Cardiac muscle cell (in vitro differentiated cells and primary cell): Measurements from ENCODE around the gene NACAD. TPM values are rescaled to one million over a fixed set of nuclear protein-coding genes. Genes with fewer than 3 reads are reported as not detected.
"Not testable (repeated sequence)": the region's sequence is repeated elsewhere in the genome, so short reads cannot be mapped to it uniquely, and the experiment has no call there.

Source experiments
- DNase-seq, 2 donors: peaks; one replicate each; pipeline versions ENCODE4 v3.0.0 to v3.0.0-alpha.2; 2010 to 2017; ENCODE audit warnings: low read depth in 1 of 2, low spot score in 1 of 2
- H3K27ac ChIP-seq: fragments of 200-600 bp; sonication (generic); 2 replicates; pipeline ENCODE4 v1.5.1; 2016
- H3K27me3 ChIP-seq: fragments of 200-600 bp; sonication (generic); 2 replicates; pipeline ENCODE4 v1.6.0; 2016; ENCODE audit warnings: control low read depth
- H3K36me3 ChIP-seq: fragments of 200-600 bp; sonication (generic); 2 replicates; pipeline ENCODE4 v1.5.1; 2016; ENCODE audit warnings: control low read depth
- H3K4me1 ChIP-seq: fragments of 200-600 bp; sonication (generic); 2 replicates; pipeline ENCODE4 v1.8.1; 2017; ENCODE audit warnings: low read depth, mild to moderate bottlenecking, mixed run types
- H3K4me3 ChIP-seq: fragments of 200-600 bp; sonication (generic); 2 replicates; pipeline ENCODE4 v1.5.1; 2016; ENCODE audit warnings: mild to moderate bottlenecking
- H3K9me3 ChIP-seq: fragments of 200-600 bp; sonication (generic); 2 replicates; pipeline ENCODE4 v1.5.1; 2017; ENCODE audit warnings: low read depth, mild to moderate bottlenecking, control low read depth
- CTCF ChIP-seq: IDR thresholded peaks from 2 replicates; pipeline ENCODE4 v1.5.1; 2012; ENCODE audit warnings: low read depth, mild to moderate bottlenecking, low read length
- polyA plus RNA-seq: library from polyadenylated mRNA; unstranded; fragments of >200 nt; fragmentation: Nextera tagmentation; extraction: Ambion mirVana; gene quantifications from 2 replicates; pipeline ENCODE4 v1.2.1, GENCODE V29; 2016
- total RNA-seq: library from RNA; depleted of rRNA; stranded (reverse); fragments of >200 nt; gene quantifications from 2 replicates; pipeline ENCODE4 v1.2.3, GENCODE V29; 2016

Gene NACAD
- total and polyA plus RNA-seq, 2 experiments from 2014 or later = 1.3 to 2.1 TPM

GRCh38 chr7:45035371-45035770 is 53.4 kb downstream of the NACAD start:
- Histone ChIP-seq H3K4me3 (no peak overlapping the region), H3K27ac (no peak overlapping the region), H3K27me3 (no peaks in the 10 kb centered on the region), H3K9me3 (no peaks in the 10 kb centered on the region), H3K36me3 (peaks cover 6% of the 10 kb centered on the region), H3K4me1 (no peaks in the 10 kb centered on the region)
- DNase-seq = no peak
- TF ChIP-seq CTCF = no peak

- H3K36me3 ChIP-seq, H3K9me3 ChIP-seq, H3K4me1 ChIP-seq, H3K27me3 ChIP-seq, DNase-seq, H3K27ac ChIP-seq, H3K4me3 ChIP-seq: not testable (repeated sequence)
Measured at GRCh38 chr7:45034710-45035109, 54.1 kb downstream of the NACAD start.

- H3K4me1 ChIP-seq = no peaks in the 10 kb centered on the region
- no peak overlapping the region for H3K27ac ChIP-seq
- H3K36me3 ChIP-seq = peaks cover 3% of the 10 kb centered on the region
- no peaks in the 10 kb centered on the region for H3K9me3 ChIP-seq
- no peak for TF ChIP-seq CTCF
- H3K27me3 ChIP-seq = no peaks in the 10 kb centered on the region
- no peak for DNase-seq
- H3K4me3 ChIP-seq = no peak overlapping the region
Measured at GRCh38 chr7:45033931-45034290, 54.9 kb downstream of the NACAD start.

GRCh38 chr7:45033261-45033930 is 55.4 kb downstream of the NACAD start:
- Histone ChIP-seq H3K4me1 (no peaks in the 10 kb centered on the region), H3K4me3 (no peak overlapping the region), H3K27ac (no peak overlapping the region), H3K27me3 (no peaks in the 10 kb centered on the region), H3K9me3 (no peaks in the 10 kb centered on the region), H3K36me3 (no peaks in the 10 kb centered on the region)
- DNase-seq = no peak
- no peak for TF ChIP-seq CTCF

GRCh38 chr7:45032421-45032820 is 56.3 kb downstream of the NACAD start:
- H3K4me1 ChIP-seq = no peaks in the 10 kb centered on the region
- no peak overlapping the region for H3K27ac ChIP-seq
- H3K4me3 ChIP-seq = no peak overlapping the region
- no peak for DNase-seq
- no peaks in the 10 kb centered on the region for H3K36me3 ChIP-seq
- no peaks in the 10 kb centered on the region for H3K9me3 ChIP-seq
- no peak for TF ChIP-seq CTCF
- H3K27me3 ChIP-seq = no peaks in the 10 kb centered on the region

- no peaks in the 10 kb centered on the region for H3K9me3 ChIP-seq
- H3K4me1 ChIP-seq = no peaks in the 10 kb centered on the region
- no peak for DNase-seq
- no peak overlapping the region for H3K27ac ChIP-seq
- H3K36me3 ChIP-seq = no peaks in the 10 kb centered on the region
- no peak overlapping the region for H3K4me3 ChIP-seq
- no peaks in the 10 kb centered on the region for H3K27me3 ChIP-seq
- no peak for TF ChIP-seq CTCF
Measured at GRCh38 chr7:45031829-45032228, 56.9 kb downstream of the NACAD start.

Other genes starting within 250 kb of the NACAD start
- 219 and 319 TPM in 2 replicates for gene H2AZ2, start 240.9 kb downstream of the NACAD start, total RNA-seq
- gene H2AZ2, start 240.9 kb downstream of the NACAD start, polyA plus RNA-seq = 178 and 294 TPM in 2 replicates
- 15.3 and 27.9 TPM in 2 replicates for gene PURB, start 203.4 kb downstream of the NACAD start, total RNA-seq
- gene PURB, start 203.4 kb downstream of the NACAD start, polyA plus RNA-seq = 3.3 and 6.0 TPM in 2 replicates
- gene MYO1G, start 110.0 kb downstream of the NACAD start, total RNA-seq = 0.21 and 0.25 TPM in 2 replicates
- gene MYO1G, start 110.0 kb downstream of the NACAD start, polyA plus RNA-seq = 0.20 and 0.78 TPM in 2 replicates
- gene CCM2, start 88.8 kb downstream of the NACAD start, total RNA-seq = 38.3 and 44.9 TPM in 2 replicates
- gene CCM2, start 88.8 kb downstream of the NACAD start, polyA plus RNA-seq = 59.2 and 65.7 TPM in 2 replicates
- gene TBRG4, start 22.7 kb upstream of the NACAD start, total RNA-seq = 74.3 and 74.4 TPM in 2 replicates
- 67.9 and 74.2 TPM in 2 replicates for gene TBRG4, start 22.7 kb upstream of the NACAD start, polyA plus RNA-seq
- gene RAMP3, start 68.8 kb upstream of the NACAD start, total RNA-seq = not detected in 2 replicates
- gene RAMP3, start 68.8 kb upstream of the NACAD start, polyA plus RNA-seq = not detected in 2 replicates